WTC11 (cell line): ENCODE data around the gene ZNF487. TPM values are rescaled to one million over a fixed set of nuclear protein-coding genes. Genes with fewer than 3 reads are reported as not detected.

ENCODE experiments used
- ESRRA ChIP-seq: sonication (generic); formaldehyde crosslinking; IDR thresholded peaks from 2 replicates; pipeline ENCODE4 v1.8.1; 2022; ENCODE audit warnings: mild to moderate bottlenecking, missing genetic modification reagents, borderline replicate concordance
- JUN ChIP-seq: sonication (generic); formaldehyde crosslinking; IDR thresholded peaks from 2 replicates; pipeline ENCODE4 v1.8.0; 2023; ENCODE audit warnings: mild to moderate bottlenecking, missing genetic modification reagents
- MXD4 ChIP-seq: fragments of 250-450 bp; sonication (Bioruptor Pico); IDR thresholded peaks from 2 replicates; pipeline ENCODE4 v1.8.0; 2021; ENCODE audit warnings: mild to moderate bottlenecking, moderate library complexity, borderline replicate concordance
- NFYB ChIP-seq: sonication (generic); formaldehyde crosslinking; conservative IDR thresholded peaks from 2 replicates; pipeline ENCODE4 v1.8.0; 2022; ENCODE audit warnings: low read depth, missing genetic modification reagents
- NR3C1 ChIP-seq: sonication (generic); formaldehyde crosslinking; conservative IDR thresholded peaks from 2 replicates; pipeline ENCODE4 v1.8.1; 2023; ENCODE audit warnings: low read depth, mild to moderate bottlenecking, missing genetic modification reagents
- SMAD3 ChIP-seq: sonication (generic); formaldehyde crosslinking; IDR thresholded peaks from 2 replicates; pipeline ENCODE4 v1.8.0; 2022; ENCODE audit warnings: missing genetic modification reagents, mild to moderate bottlenecking, borderline replicate concordance
- ZNF121 ChIP-seq: sonication (generic); formaldehyde crosslinking; IDR thresholded peaks from 2 replicates; pipeline ENCODE4 v1.8.0; 2023; ENCODE audit warnings: missing genetic modification reagents
- ZNF396 ChIP-seq: fragments of 250-450 bp; sonication (Bioruptor Pico); IDR thresholded peaks from 2 replicates; pipeline ENCODE4 v1.8.0; 2021; ENCODE audit warnings: mild to moderate bottlenecking, moderate library complexity, borderline replicate concordance
- ZNF416 ChIP-seq: fragments of 250-450 bp; sonication (Bioruptor Pico); IDR thresholded peaks from 2 replicates; pipeline ENCODE4 v1.9.0; 2021; ENCODE audit warnings: mild to moderate bottlenecking, inconsistent platforms
- total RNA-seq: library from RNA; stranded (reverse); gene quantifications from 3 replicates; pipeline ENCODE4 v1.2.3, GENCODE V29; 2021
- TF ChIP-seq, protein P1 (sequence below): fragments of 250-450 bp; sonication (Bioruptor Pico); IDR thresholded peaks from 2 replicates; pipeline ENCODE4 v1.9.0; 2021; ENCODE audit warnings: mild to moderate bottlenecking, borderline replicate concordance
- TF ChIP-seq, protein P2 (sequence below): sonication (generic); formaldehyde crosslinking; IDR thresholded peaks from 2 replicates; pipeline ENCODE4 v1.8.1; 2023; ENCODE audit warnings: mild to moderate bottlenecking, missing genetic modification reagents, moderate library complexity
- TF ChIP-seq, protein P3 (sequence below): sonication (generic); formaldehyde crosslinking; IDR thresholded peaks from 2 replicates; pipeline ENCODE4 v1.8.1; 2022; ENCODE audit warnings: missing genetic modification reagents, borderline replicate concordance
- TF ChIP-seq, protein P4 (sequence below): sonication (generic); formaldehyde crosslinking; IDR thresholded peaks from 2 replicates; pipeline ENCODE4 v1.8.0; 2022; ENCODE audit warnings: missing genetic modification reagents
- TF ChIP-seq, protein P5 (sequence below): fragments of 250-450 bp; sonication (Bioruptor Pico); IDR thresholded peaks from 2 replicates; pipeline ENCODE4 v1.9.0; 2021; ENCODE audit warnings: mild to moderate bottlenecking
- TF ChIP-seq, protein P6 (sequence below): fragments of 200-600 bp; IDR thresholded peaks from 2 replicates; pipeline ENCODE4 v1.8.0; 2022; ENCODE audit warnings: antibody characterized with exemption

ZNF487 gene
- total RNA-seq, 1 experiment from 2014 or later = 2.3 TPM

DNA sequence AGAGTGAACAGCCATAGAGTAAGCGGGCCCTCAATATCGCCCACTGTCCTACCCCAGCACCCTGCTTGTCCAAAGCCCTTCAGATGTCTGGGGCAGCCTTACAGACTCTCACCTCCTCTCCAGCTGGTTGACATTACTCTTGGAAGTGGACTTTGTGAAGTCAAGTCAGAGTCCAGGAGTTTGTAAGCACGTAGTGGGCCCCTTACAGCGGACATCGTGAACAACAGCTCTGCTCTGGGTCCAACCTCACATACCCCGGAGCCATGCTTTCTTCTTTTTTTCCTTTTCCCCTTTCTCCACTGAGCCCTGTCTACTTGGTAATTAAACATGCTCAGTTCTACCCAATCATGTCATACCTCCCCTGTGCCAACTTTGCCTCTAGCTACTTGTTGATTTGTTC, 45.4 kb upstream of the ZNF487 start (continued):
- TF ChIP-seq, protein P1, sequence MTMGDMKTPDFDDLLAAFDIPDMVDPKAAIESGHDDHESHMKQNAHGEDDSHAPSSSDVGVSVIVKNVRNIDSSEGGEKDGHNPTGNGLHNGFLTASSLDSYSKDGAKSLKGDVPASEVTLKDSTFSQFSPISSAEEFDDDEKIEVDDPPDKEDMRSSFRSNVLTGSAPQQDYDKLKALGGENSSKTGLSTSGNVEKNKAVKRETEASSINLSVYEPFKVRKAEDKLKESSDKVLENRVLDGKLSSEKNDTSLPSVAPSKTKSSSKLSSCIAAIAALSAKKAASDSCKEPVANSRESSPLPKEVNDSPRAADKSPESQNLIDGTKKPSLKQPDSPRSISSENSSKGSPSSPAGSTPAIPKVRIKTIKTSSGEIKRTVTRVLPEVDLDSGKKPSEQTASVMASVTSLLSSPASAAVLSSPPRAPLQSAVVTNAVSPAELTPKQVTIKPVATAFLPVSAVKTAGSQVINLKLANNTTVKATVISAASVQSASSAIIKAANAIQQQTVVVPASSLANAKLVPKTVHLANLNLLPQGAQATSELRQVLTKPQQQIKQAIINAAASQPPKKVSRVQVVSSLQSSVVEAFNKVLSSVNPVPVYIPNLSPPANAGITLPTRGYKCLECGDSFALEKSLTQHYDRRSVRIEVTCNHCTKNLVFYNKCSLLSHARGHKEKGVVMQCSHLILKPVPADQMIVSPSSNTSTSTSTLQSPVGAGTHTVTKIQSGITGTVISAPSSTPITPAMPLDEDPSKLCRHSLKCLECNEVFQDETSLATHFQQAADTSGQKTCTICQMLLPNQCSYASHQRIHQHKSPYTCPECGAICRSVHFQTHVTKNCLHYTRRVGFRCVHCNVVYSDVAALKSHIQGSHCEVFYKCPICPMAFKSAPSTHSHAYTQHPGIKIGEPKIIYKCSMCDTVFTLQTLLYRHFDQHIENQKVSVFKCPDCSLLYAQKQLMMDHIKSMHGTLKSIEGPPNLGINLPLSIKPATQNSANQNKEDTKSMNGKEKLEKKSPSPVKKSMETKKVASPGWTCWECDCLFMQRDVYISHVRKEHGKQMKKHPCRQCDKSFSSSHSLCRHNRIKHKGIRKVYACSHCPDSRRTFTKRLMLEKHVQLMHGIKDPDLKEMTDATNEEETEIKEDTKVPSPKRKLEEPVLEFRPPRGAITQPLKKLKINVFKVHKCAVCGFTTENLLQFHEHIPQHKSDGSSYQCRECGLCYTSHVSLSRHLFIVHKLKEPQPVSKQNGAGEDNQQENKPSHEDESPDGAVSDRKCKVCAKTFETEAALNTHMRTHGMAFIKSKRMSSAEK (CRISPR knock-in tag) = no peak
- no peak for TF ChIP-seq ESRRA (CRISPR knock-in tag)
- no peak for TF ChIP-seq ZNF396 (CRISPR knock-in tag)
- TF ChIP-seq, protein P2, sequence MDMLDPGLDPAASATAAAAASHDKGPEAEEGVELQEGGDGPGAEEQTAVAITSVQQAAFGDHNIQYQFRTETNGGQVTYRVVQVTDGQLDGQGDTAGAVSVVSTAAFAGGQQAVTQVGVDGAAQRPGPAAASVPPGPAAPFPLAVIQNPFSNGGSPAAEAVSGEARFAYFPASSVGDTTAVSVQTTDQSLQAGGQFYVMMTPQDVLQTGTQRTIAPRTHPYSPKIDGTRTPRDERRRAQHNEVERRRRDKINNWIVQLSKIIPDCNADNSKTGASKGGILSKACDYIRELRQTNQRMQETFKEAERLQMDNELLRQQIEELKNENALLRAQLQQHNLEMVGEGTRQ (CRISPR knock-in tag) = no peak
- TF ChIP-seq, protein P3, sequence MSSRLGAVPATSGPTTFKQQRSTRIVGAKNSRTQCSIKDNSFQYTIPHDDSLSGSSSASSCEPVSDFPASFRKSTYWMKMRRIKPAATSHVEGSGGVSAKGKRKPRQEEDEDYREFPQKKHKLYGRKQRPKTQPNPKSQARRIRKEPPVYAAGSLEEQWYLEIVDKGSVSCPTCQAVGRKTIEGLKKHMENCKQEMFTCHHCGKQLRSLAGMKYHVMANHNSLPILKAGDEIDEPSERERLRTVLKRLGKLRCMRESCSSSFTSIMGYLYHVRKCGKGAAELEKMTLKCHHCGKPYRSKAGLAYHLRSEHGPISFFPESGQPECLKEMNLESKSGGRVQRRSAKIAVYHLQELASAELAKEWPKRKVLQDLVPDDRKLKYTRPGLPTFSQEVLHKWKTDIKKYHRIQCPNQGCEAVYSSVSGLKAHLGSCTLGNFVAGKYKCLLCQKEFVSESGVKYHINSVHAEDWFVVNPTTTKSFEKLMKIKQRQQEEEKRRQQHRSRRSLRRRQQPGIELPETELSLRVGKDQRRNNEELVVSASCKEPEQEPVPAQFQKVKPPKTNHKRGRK (CRISPR knock-in tag) = no peak
- no peak for TF ChIP-seq NR3C1 (CRISPR knock-in tag)
- no peak for TF ChIP-seq ZNF416 (CRISPR knock-in tag)
- no peak for TF ChIP-seq MXD4 (CRISPR knock-in tag)
- no peak for TF ChIP-seq ZNF121 (CRISPR knock-in tag)
- TF ChIP-seq, protein P4, sequence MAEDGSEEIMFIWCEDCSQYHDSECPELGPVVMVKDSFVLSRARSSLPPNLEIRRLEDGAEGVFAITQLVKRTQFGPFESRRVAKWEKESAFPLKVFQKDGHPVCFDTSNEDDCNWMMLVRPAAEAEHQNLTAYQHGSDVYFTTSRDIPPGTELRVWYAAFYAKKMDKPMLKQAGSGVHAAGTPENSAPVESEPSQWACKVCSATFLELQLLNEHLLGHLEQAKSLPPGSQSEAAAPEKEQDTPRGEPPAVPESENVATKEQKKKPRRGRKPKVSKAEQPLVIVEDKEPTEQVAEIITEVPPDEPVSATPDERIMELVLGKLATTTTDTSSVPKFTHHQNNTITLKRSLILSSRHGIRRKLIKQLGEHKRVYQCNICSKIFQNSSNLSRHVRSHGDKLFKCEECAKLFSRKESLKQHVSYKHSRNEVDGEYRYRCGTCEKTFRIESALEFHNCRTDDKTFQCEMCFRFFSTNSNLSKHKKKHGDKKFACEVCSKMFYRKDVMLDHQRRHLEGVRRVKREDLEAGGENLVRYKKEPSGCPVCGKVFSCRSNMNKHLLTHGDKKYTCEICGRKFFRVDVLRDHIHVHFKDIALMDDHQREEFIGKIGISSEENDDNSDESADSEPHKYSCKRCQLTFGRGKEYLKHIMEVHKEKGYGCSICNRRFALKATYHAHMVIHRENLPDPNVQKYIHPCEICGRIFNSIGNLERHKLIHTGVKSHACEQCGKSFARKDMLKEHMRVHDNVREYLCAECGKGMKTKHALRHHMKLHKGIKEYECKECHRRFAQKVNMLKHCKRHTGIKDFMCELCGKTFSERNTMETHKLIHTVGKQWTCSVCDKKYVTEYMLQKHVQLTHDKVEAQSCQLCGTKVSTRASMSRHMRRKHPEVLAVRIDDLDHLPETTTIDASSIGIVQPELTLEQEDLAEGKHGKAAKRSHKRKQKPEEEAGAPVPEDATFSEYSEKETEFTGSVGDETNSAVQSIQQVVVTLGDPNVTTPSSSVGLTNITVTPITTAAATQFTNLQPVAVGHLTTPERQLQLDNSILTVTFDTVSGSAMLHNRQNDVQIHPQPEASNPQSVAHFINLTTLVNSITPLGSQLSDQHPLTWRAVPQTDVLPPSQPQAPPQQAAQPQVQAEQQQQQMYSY = no peak
- TF ChIP-seq, protein P5, sequence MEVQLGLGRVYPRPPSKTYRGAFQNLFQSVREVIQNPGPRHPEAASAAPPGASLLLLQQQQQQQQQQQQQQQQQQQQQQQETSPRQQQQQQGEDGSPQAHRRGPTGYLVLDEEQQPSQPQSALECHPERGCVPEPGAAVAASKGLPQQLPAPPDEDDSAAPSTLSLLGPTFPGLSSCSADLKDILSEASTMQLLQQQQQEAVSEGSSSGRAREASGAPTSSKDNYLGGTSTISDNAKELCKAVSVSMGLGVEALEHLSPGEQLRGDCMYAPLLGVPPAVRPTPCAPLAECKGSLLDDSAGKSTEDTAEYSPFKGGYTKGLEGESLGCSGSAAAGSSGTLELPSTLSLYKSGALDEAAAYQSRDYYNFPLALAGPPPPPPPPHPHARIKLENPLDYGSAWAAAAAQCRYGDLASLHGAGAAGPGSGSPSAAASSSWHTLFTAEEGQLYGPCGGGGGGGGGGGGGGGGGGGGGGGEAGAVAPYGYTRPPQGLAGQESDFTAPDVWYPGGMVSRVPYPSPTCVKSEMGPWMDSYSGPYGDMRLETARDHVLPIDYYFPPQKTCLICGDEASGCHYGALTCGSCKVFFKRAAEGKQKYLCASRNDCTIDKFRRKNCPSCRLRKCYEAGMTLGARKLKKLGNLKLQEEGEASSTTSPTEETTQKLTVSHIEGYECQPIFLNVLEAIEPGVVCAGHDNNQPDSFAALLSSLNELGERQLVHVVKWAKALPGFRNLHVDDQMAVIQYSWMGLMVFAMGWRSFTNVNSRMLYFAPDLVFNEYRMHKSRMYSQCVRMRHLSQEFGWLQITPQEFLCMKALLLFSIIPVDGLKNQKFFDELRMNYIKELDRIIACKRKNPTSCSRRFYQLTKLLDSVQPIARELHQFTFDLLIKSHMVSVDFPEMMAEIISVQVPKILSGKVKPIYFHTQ (CRISPR knock-in tag) = no peak
- TF ChIP-seq SMAD3 (CRISPR knock-in tag) = no peak
- no peak for TF ChIP-seq NFYB
- TF ChIP-seq JUN (CRISPR knock-in tag) = no peak
- TF ChIP-seq, protein P6, sequence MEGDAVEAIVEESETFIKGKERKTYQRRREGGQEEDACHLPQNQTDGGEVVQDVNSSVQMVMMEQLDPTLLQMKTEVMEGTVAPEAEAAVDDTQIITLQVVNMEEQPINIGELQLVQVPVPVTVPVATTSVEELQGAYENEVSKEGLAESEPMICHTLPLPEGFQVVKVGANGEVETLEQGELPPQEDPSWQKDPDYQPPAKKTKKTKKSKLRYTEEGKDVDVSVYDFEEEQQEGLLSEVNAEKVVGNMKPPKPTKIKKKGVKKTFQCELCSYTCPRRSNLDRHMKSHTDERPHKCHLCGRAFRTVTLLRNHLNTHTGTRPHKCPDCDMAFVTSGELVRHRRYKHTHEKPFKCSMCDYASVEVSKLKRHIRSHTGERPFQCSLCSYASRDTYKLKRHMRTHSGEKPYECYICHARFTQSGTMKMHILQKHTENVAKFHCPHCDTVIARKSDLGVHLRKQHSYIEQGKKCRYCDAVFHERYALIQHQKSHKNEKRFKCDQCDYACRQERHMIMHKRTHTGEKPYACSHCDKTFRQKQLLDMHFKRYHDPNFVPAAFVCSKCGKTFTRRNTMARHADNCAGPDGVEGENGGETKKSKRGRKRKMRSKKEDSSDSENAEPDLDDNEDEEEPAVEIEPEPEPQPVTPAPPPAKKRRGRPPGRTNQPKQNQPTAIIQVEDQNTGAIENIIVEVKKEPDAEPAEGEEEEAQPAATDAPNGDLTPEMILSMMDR = no peak
- TF ChIP-seq, all 79 proteins: peak for 0
